GM19240 (cell line): Measurements from ENCODE around the gene AADACL4.
"Not testable (repeated sequence)": the region's sequence is repeated elsewhere in the genome, so short reads cannot be mapped to it uniquely, and the experiment has no call there.

ENCODE experiments used
- DNase-seq: peaks from one replicate; pipeline ENCODE4 v3.0.0; 2011; ENCODE audit warnings: low spot score; ENCODE audit not compliant: insufficient read length

AADACL4 gene

DNA sequence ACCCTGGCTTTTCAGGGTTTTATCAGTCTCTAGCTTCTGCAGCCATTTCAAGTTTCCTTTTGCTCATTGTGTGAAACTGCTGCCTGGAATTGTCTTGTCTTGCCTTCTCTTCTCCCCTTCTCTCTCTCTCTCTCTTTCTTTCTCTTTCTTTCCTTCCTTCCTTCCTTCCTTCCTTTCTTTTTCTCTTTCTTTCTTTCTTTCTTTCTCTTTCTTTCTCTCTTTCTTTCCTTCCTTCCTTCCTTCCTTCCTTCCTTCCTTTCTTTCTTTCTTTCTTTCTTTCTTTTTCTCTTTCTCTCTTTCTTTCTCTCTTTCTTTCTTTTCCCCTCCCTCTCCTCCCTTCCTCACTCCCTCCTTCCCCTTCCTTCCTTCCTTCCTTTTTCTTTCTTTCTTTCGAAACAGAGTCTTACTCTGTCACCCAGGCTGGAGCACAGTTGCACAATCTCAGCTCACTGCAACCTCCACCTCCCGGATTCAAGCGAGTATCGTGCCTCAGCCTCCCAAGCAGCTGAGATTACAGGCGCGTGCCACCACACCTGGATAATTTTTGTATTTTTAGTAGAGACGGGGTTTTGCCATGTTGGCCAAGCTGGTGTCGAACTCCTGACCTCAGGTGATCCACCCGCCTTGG, 14.1 kb downstream of the AADACL4 start:
- DNase-seq, result not testable (repeated sequence)

DNA sequence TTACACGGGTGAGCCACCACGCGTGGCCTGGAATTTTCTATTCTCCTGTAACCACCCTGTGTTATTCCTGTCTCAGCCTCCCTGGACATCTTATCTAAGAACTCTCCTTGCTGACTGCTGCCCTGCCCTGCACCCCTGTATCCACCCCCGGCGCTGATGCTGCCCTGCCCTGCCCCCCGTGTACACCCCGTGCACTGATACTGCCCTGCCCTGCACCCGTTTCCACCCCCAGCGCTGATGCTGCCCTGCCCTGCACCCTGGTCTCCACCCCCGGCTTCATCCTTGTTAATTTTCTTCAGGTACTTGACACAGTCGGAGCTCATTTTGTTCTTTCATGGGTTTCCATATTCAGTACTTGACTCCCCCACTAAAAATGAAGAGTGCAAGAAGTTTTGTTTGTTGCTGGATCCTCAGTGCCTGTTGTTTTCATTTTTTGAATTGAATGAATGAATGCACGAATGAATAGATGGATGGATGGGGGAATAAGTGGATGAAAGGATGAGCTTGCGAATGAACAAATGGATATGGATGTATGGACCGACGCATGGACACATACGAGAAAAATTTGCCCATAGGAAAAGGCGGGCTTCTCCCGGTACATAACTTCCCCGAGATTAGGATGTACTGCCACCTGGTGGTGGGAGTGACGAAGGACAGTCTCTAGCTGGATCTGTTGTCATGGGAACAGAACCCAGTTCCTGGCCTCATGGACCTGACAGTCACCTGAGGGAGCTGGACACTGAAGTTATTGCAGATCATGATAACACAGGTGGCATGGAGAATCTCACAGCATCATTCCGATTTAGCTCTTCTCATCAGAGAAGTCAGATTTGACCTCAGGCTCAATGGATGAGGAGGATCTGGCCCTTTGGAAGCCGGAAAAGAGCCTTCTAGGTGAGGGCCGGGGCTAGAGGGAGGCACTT, 14.9 kb downstream of the AADACL4 start:
- peak; percentile 83 for DNase-seq

DNA sequence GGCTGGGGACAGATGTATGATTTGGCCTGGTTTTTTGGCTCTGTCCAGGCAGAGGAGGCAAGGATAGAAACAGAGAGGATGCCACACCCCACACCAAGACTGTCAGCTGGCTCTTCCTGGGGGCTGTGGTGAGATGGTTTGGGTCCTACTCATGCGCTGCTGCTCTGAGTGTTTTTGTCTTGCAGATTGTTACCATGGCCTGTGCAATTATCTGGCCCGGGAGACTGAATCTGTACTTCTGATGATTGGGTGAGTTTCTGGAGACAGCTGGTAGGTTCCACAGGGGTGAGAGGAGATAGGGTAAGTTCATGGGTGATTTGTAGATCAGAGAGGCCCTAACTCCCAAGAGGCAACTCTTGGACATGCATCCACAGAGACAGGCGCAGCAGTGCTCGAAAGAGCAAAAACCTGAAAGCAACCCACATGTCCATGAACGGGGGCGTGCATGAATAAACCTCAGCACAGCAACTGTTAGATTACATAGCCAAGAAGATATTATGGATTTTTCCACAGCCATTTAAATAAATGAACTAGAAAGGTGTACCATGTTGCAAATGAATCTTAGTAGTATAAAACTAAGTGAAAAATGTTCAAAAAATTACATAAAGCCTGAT, 17.8 kb downstream of the AADACL4 start:
- no peak for DNase-seq

DNA sequence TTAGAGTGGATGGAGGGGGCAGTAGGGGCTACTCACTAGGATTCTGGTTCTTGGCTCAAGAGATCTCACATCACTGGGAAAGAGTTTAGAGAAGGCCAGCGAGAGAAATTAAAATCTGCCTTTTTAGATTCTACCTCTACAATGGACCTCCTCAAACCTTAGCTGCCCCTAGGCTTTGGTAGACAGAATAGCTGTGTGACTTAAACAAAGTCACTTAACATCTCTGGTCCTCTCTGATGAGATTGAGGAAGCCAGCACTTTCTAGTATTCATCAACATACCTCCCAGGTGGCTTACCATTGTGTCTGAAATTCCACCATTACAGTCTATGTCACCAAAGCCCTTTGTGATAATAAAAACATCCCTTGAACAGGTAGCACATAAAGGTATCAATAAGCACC, 18.7 kb downstream of the AADACL4 start:
- DNase-seq, result no peak

DNA sequence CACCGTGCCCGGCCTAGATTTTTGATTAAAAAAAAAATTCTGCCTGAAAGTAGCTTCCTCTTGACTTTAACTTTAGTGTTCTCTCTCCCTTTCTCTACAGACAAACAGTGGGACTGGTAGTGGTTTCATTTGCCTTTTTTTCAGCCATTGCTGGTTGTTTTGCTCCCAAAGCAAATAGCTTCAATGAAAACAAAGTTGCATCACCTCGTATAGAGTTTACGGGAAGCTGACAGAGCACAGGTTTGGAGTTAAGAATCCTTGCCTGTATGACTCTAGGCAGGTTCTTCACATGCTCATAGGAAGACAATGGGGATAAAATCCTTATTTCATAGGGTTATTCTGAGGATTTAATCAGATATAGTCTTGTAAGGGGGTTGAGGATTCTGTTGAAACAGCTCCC, 21.6 kb downstream of the AADACL4 start:
- DNase-seq, result no peak

DNA sequence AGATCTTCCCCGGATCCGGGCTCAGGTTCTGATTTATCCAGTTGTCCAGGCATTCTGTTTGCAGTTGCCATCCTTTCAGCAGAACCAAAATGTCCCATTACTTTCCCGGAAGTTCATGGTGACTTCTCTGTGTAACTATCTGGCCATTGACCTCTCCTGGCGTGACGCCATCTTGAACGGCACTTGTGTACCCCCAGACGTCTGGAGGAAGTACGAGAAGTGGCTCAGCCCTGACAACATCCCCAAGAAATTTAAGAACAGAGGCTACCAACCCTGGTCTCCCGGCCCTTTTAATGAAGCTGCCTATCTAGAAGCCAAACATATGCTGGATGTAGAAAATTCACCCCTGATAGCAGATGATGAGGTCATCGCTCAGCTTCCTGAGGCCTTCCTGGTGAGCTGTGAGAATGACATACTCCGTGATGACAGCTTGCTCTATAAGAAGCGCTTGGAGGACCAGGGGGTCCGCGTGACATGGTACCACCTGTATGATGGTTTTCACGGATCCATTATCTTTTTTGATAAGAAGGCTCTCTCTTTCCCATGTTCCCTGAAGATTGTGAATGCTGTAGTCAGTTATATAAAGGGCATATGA, 22.4 kb downstream of the AADACL4 start:
- DNase-seq, result no peak

DNA sequence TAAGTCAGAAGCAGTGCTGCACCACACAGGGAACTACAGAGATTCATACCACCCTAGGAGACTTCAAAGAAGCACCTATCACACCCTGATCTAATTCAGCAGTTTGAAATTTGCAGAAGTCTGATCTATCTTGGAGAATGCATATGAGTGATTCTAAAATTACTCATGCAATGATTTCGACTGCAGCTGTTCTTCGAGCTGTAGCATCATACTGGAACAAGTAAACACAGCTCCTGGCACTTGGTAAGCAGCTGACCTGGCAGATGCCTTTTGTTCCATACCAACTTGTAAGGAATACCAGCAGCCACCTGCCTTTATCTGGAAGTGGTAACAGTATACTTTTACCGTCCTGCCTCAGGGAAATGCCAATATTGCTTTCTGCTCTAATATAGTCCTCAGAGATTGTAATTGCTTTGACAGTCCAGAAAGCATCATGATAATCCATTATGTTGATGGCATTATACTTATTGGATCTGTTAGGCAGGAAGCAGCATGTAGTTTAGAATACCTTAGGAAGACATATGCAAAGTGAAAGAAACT, 25.7 kb downstream of the AADACL4 start:
- no peak for DNase-seq

DNA sequence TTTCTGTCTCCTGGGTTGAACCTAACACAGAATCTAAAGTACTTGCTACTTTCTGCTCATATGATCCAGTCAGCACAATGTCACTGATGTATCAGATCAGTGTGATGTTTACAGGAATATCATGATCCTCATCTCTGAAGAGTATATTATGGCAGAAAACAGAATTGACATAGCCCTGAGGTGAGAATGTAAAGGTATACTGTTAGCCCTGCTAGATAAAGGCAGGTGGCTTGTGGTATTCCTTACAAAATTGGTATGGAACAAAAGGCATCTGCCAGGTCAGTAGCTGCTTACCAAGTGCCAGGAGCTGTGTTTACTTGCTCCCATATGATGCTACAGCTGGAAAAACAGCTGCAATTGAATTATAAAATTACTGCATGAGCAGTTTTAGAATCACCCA, 30.5 kb downstream of the AADACL4 start:
- DNase-seq, result no peak

DNA sequence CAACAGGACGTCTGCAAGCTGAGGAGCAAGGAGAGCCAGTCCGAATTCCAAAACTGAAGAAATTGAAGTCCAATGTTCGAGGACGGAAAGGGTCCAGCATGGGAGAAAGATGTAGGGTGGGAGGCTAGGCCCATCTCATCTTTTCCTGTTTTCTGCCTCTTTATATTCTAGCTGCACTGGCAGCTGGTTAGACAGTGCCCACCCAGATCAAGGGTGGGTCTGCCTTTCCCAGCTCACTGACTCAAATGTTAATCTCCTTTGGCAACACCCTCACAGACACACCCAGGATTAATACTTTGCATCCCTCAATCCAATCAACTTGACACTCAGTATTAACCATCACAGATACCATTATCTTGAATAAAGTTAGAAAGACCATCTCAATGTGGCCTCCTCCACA, 32.2 kb downstream of the AADACL4 start:
- not testable (repeated sequence) for DNase-seq

DNA sequence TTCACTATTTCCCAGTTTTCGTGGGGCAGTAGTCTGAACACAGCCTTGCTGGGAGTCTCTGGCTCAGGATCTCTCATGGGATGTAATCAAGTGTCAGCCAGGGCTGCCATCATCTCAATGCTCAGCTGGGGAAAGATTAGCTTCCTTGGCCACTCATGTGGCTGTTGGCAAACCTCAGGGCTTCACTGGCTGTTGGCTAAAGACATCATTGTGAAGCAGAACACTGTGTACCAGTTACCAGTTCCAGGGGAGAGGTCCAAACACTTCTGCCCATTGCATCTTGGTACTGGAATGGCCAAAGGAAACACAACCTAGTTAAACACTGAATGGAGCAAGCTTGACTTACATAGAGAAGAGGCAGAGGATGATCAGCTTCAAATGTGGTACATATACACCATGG, 33.7 kb downstream of the AADACL4 start:
- no peak for DNase-seq

DNA sequence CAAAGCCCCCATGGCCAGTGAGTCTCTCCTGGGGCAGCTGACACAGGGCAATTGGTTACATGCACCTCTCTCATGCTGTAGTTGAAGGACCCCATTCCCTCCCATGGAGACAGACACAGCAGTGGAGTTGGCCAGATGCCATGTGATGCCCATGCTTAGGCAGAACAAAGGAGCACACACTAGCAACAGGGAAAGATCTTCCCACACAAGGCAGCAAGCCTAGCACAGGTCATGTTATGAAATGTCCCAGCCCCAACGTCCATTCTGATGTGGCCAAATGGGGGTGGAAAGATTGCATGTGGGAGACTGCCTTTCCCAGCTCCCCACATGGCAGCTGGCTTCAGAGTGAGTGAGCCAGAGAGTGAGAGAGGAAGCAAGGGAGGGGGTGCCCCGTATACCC, 34.5 kb downstream of the AADACL4 start:
- DNase-seq, result no peak

DNA sequence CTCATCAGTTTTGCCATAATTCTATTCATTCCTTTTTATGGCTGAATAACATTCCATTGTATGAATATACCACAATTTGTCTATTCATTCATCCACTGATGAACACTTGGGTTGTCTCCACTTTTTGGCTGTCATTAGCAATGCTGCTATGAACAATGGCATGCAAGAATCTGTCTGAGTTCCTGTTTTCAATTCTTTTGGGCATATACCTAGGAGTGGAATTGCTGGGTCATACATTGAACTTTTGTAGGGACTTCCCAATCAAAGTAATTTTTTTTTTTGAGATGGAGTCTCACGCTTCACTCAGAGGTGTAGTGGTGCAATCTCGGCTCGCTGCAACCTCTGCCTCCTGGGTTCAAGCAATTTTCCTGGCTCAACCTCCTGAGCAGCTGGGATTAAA, 34.9 kb downstream of the AADACL4 start:
- DNase-seq, result no peak

DNA sequence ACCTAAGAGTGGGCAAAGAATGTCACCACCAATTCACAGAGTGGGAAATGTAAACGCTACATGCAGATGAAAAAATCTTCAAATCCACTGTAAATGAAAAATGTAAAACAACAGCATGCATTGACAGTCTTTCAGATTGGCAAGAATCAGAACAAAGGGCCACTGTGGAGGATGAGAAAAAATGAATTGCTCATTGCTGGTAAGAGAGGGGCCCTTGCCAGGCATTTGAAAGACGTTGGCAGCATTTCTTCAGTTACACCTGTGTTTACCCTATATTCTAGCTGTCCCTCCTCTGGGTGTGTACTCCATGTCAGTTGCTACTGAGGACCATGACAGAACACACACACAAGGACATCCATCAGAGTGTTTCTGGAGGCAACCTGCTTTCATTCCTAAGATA, 46.3 kb downstream of the AADACL4 start:
- DNase-seq, result no peak

DNA sequence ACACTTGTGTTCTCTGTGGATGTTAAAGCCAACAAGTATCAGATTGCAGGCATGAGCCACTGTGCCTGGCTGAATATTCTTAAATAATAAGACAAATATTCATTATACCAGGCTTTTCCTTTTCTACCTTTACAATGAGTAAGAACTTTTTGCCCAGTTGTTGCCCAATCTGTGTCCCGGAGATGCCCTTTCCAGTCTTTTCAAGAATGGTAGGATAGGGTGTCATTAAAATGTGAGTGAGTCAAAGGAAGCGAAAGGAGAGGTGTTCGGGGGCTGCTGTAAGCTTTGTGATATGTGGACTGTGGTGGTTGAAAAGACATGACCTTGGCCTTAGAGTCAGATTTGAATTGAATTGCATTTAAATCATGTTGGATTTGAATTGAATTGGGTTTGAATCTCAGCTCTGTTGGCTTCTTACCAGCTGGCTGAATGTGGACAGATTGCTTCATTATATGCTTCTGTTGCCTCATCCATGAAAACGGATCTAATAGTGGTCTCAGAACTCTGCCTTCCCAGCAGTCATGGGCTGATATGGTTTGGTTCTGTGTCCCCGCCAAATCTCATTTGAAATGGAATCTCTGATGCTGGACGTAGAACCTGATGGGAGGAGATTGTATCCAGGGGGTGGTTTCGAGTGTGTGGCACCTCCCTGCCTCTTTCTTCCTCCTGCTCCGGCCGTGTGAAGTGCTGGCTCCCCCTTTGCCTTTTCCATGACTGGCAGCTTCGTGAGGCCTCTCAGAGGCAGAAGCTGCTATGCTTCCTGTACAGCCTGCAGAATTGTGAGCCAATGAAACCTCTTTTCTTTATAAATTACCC, 49.3 kb downstream of the AADACL4 start:
- no peak for DNase-seq

DNA sequence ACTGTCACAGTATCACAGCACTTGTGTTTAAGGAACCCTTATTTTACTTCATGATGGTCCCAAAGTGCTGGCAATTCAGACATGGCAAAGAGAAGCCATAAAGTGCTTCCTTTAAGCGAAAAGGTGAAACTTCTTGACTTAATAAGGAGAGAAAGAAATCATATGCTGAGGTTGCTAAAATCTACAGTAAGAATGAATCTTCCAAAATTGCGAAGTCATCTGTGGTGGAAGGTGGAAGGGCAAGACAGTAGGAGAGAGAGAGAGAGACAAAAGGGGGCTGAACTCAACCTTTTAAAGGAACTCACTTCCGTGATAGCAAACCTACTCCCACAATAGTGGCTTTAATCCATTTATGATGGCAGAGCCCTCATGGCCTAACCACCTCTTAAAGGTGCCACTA, 52.8 kb downstream of the AADACL4 start:
- DNase-seq, result no peak

DNA sequence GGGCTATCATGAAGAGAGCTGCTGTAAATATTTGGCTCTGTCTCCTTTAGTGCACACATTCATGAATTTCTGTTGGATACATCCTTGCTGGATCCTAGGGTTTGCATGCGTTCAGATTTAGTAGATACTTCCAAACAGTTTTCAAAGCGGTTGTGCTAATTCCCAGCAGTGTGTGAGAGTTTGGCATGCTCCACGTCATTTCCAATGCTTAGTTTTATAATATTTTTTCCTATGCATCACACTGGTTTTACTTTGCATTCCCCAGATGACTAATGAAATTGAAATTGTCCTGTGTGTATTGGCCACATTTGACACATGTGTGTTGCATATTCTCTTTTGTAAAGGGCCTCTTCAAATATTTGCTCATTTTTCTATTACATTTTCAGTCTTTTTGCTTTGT, 53.5 kb downstream of the AADACL4 start:
- DNase-seq, result no peak

DNA sequence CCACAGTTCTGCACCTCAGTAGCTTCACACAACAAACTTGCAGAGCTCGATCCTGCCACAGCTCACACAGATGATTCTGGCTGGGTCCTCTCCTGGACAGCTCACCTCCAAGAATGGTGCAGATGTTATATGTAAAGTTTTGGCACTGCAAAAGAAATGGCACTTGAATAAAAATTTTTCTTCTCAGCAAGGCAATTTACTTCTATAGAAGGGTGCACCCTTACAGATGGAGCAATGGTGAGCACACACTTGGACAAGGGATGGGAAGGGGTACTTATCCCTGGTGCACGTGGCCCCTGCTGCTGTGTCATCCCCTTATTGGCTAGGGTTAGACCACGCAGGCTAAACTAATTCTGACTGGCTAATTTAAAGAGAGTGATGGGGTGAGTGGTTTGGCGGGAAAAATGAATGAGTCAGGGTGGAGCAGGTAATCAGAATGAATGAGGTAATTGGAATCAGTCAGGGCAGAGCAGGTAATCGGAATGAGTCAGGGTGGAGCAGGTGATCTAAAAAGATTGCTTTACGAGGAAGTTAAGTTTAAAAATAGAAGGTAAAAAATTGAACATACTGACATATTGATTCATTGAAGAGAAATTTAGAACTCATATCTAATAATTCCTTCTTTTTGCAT, 60.1 kb downstream of the AADACL4 start:
- DNase-seq, result no peak

DNA sequence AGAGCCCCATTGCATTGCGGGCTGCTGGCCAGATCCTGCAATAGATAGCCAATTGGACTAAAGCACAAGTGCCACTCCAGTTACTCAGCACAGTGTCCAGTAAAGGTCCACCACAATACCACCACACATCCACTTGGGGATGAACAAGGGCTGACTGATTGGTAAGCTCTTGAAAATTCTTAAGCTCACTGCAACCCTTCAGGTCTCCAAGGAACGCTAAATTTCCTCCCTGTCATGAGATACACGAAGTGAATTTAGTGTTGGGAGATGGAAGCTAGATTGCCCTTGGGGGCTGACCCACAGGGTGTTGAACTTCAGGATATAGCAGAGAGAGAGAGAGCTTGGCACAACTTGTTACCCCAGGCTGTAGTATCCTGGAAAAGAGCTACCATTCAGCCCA, 62.2 kb downstream of the AADACL4 start:
- DNase-seq, result no peak

DNA sequence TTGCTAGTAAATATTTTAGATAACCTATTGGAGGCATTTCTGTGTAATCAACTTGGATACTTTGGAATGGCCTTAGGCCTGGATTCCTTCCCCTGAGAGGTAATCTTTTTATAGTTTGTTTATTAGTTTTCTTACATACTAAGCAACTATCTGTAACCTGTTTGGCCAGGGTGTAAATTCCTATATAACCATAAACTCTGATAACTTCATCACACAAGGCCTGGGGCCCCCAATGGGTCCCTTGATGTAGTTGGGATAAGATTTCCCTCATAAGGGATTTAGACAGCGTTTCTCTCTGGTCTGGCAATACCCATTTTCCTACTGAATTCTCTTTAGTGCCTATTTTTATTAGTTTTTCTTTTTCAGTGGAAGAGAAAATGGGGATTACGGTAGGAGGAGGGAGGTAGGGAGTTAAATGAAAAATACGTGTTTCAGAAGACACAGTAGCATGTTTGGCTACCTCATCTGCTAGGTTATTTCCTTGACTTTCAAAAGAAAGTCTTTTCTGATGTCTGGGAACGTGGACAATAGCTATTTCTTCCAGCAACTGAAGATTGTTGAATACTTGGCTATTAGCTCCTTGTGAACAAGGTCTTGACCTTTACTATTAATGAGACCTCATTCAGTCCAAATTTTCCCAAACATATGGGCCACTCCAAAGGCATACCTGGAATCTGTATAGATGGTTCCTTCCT, 64.7 kb downstream of the AADACL4 start:
- DNase-seq, result no peak

DNA sequence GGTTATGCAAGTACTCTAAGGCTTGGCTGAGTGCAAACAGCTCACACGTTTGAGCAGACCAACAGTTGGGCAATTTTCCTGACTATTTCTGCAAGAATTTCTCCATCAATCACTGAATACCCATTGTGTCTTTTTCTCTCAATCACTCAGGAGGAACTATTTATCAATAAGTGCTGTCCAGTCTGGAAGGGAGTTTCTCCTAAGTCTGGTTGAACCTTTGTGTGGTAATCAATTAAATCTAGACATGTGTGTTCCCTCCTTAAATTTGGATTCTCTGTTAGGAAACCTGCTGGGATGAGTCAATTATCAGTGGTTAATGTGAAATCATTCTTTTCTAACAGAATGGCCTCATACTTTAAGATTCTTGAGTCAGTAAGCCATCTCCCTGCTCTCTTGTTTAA, 65.2 kb downstream of the AADACL4 start:
- DNase-seq, result no peak
